Psoas muscle (tissue), 8 donors: ENCODE measurements around the gene UBE3C. TPM values are rescaled to one million over a fixed set of nuclear protein-coding genes. Genes with fewer than 3 reads are reported as not detected.

Experiments used
- ATAC-seq, 4 donors: fragments of 200-7000 bp; cut with Tn5 transposase; one replicate each; pipeline ENCODE4 v1.9.1; 2020; ENCODE audit warnings: moderate library complexity in 3 of 4, mild to moderate bottlenecking in 2 of 4
- DNase-seq, 2 donors: peaks; one replicate each; pipeline ENCODE4 v3.0.0-alpha.2; 2020
- H3K27ac ChIP-seq: fragments of 200-600 bp; one replicate; pipeline ENCODE4 v1.8.0; 2022
- H3K27me3 ChIP-seq, 3 donors: fragments of 200-600 bp in 1 of 3; one replicate each; pipeline versions ENCODE4 v1.6.1 to v1.8.0; 2013 to 2022; ENCODE audit warnings: low read length in 2 of 3, mild to moderate bottlenecking in 2 of 3, moderate library complexity in 1 of 3; ENCODE audit not compliant: insufficient read depth in 3 of 3
- H3K36me3 ChIP-seq, 2 donors: fragments of 200-600 bp in 1 of 2; one replicate each; pipeline versions ENCODE4 v1.6.1 to v1.8.0; 2013 to 2022; ENCODE audit warnings: low read depth in 1 of 2, mild to moderate bottlenecking in 1 of 2, moderate library complexity in 1 of 2; ENCODE audit not compliant: insufficient read depth in 1 of 2
- H3K4me1 ChIP-seq: fragments of 200-600 bp; one replicate; pipeline ENCODE4 v1.8.0; 2022
- H3K4me3 ChIP-seq: fragments of 200-600 bp; one replicate; pipeline ENCODE4 v1.8.0; 2022; ENCODE audit warnings: mild to moderate bottlenecking
- H3K9me3 ChIP-seq: fragments of 200-600 bp; one replicate; pipeline ENCODE4 v1.8.0; 2022
- CTCF ChIP-seq: fragments of 200-600 bp; IDR thresholded peaks from one replicate; pipeline ENCODE4 v1.8.0; 2022; ENCODE audit warnings: antibody characterized with exemption
- whole genome bisulfite sequencing, 3 donors: extraction: QIAGEN DNeasy Blood & Tissue Kit; methylation state at CpG; one replicate each; pipeline versions ENCODE4 v1.1.6 to v1.1.7; 2013; 5-methylcytosine and 5-hydroxymethylcytosine counted together
- intact Hi-C, 2 donors: fragments of 100-400 bp; cut with DNase I; formaldehyde crosslinking; loops; one replicate each; pipeline versions ENCODE4 v1.11.0 to v1.14.2; 2022
- polyA plus RNA-seq, 3 donors: library from polyadenylated mRNA; stranded (reverse); fragments of 200-250 nt; gene quantifications; one replicate each; pipeline ENCODE4 v1.2.3, GENCODE V29; 2013
- total RNA-seq, 4 donors: library from RNA; stranded (reverse); fragmentation: NEBNext Ultra II Directional in 2 of 4; extraction: Animal tissue kit (Norgen Biotek cat#: 25700) in 2 of 4; gene quantifications; one replicate each; pipeline versions ENCODE4 v1.2.1 to v1.2.4, GENCODE V29; 2021 to 2023
- donor health status: healthy with polysubstance abuse.
- donor health status: DM: no; HTN: no; CAD: no; lungs with moderate emphysema.
- donor health status: Bipolar disorder and iron deficiency.
- donor health status: healthy.
- donor health status: DM: yes; HTN: yes; CAD: no.
- donor health status: DM: no; HTN: no; CAD: no.
- donor health status: DM: no; HTN: no; CAD: no.
- donor health status: DM: yes; HTN: yes; CAD: no.

Gene UBE3C
- total and polyA plus RNA-seq, 7 donors: 31.9 to 94.2 (median 60.2) TPM

GRCh38 chr7:157266272-157266671, 127.5 kb downstream of the UBE3C start:
- Histone ChIP-seq H3K9me3 (no peaks in the 10 kb centered on the region), H3K36me3 (peaks cover 6 to 85% of the 10 kb centered on the region in 2 donors), H3K27me3 (no peaks in the 10 kb centered on the region), H3K4me3 (no peak overlapping the region), H3K27ac (no peak overlapping the region), H3K4me1 (no peaks in the 10 kb centered on the region)
- no peak for TF ChIP-seq CTCF
- ATAC-seq: no peak
- intact Hi-C loops: no loop called here
- DNase-seq: no peak
- WGBS, 3 donors: 91 to 93% (median 92%) methylated on average over 7 of the region's 7 CpGs

- peaks cover 4% of the 10 kb centered on the region for H3K4me1 ChIP-seq
- no peak for DNase-seq
- WGBS, 3 donors: 92 to 95% (median 92%) methylated on average over 13 of the region's 13 CpGs
- no peak for TF ChIP-seq CTCF
- H3K27ac ChIP-seq: no peak overlapping the region
- H3K36me3 ChIP-seq: peaks cover 6 to 82% of the 10 kb centered on the region in 2 donors
- no peaks in the 10 kb centered on the region for H3K27me3 ChIP-seq
- intact Hi-C loops: no loop called here
- no peak overlapping the region for H3K4me3 ChIP-seq
- ATAC-seq: no peak
- H3K9me3 ChIP-seq: no peaks in the 10 kb centered on the region
Observed at GRCh38 chr7:157267516-157267915, 128.8 kb downstream of the UBE3C start.

- WGBS, 3 donors: 86 to 91% (median 90%) methylated on average over 5 of the region's 5 CpGs
- H3K27me3 ChIP-seq: no peaks in the 10 kb centered on the region
- H3K4me3 ChIP-seq: no peak overlapping the region
- H3K36me3 ChIP-seq: peaks cover 6 to 77% of the 10 kb centered on the region in 2 donors
- peaks cover 4% of the 10 kb centered on the region for H3K4me1 ChIP-seq
- H3K9me3 ChIP-seq: no peaks in the 10 kb centered on the region
- no peak for TF ChIP-seq CTCF
- no peak overlapping the region for H3K27ac ChIP-seq
- intact Hi-C loops: no loop called here
- ATAC-seq: no peak
- DNase-seq: no peak
Observed at GRCh38 chr7:157267956-157268355, 129.2 kb downstream of the UBE3C start.

- ATAC-seq: no peak
- intact Hi-C loops: no loop called here
Observed at GRCh38 chr7:157268540-157268939, 129.8 kb downstream of the UBE3C start.

More at GRCh38 chr7:157268540-157268939, 129.8 kb downstream of the UBE3C start:
- peaks cover 8% of the 10 kb centered on the region for H3K4me1 ChIP-seq
- H3K36me3 ChIP-seq: peaks cover 6 to 71% of the 10 kb centered on the region in 2 donors
- no peak overlapping the region for H3K27ac ChIP-seq
- no peaks in the 10 kb centered on the region for H3K9me3 ChIP-seq
- no peak overlapping the region for H3K4me3 ChIP-seq
- WGBS, 3 donors: 76 to 81% (median 81%) methylated on average over 13 of the region's 13 CpGs
- DNase-seq: no peak
- TF ChIP-seq CTCF: no peak
- no peaks in the 10 kb centered on the region for H3K27me3 ChIP-seq
